Measurements from ENCODE around the gene ZNF581.

The ZNF581 gene

DNA sequence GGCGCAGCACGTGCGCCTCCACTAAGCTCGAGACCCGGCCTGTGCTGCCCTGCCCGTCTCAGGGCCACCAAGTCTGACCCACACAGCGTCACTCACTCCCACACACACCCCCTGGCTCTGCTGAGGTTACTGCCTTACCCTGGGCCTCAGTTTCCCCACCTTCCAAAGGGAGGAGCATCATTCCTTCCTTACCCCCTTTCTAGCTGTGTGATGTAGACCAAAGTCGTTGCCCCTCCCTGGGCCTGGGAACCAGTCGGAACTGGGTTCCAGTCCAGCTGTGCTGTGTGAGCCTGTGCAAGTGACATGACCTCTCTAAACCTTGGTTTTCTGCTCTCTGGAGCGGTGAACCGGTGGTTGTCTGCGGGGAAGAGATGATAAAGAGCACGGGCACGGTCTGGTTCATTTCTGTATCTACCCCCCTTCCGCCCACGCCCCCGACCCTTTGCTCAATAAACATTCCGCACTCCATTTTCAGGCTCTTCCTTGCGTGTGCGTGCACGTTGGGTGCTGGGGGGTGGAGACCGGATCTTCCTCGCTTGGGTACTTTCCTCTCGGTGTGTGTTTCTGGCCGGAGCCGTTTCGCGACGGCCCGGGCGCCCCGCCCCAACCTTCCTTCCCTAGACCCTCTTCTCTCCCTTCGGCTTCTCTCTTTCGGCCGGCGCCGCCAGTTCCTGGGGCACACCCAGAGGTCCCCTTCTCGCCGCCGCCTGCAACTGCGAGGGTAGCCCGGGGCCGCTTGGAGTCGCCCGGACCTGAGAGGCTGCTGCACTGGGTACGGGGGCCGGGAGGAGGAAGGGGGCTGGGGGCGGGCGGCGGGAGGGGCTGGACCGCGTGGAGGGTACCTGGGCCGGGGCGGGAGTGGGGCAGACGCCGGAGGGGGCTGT is at the start of gene ZNF581 (continued):
- TF ChIP-seq, protein P1, sequence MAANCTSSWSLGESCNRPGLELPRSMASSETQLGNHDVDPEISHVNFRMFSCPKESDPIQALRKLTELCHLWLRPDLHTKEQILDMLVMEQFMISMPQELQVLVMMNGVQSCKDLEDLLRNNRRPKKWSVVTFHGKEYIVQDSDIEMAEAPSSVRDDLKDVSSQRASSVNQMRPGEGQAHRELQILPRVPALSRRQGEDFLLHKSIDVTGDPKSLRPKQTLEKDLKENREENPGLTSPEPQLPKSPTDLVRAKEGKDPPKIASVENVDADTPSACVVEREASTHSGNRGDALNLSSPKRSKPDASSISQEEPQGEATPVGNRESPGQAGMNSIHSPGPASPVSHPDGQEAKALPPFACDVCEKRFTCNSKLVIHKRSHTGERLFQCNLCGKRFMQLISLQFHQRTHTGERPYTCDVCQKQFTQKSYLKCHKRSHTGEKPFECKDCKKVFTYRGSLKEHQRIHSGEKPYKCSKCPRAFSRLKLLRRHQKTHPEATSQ (tag by site-specific recombination; IDR thresholded peaks at IDR 0.05) = no peak
- TF ChIP-seq ZNF274 (IDR thresholded peaks at IDR 0.05; ENCODE audit: low read length) (no peak), ZNF274 (tag by site-specific recombination; IDR thresholded peaks at IDR 0.05; ENCODE audit: borderline replicate concordance) (no peak), ZNF404 (tag by site-specific recombination; IDR thresholded peaks at IDR 0.05) (no peak), WT1 (tag by site-specific recombination; IDR thresholded peaks at IDR 0.05) (peak; percentile 48; the same call in 1 of the 2 replicates), SP2 (tag by site-specific recombination; IDR thresholded peaks at IDR 0.05) (peak; percentile 61), SP3 (tag by site-specific recombination; IDR thresholded peaks at IDR 0.05) (peak; percentile 95), ZNF768 (tag by site-specific recombination; IDR thresholded peaks at IDR 0.05) (peak; percentile 94), ZNF133 (tag by site-specific recombination; IDR thresholded peaks at IDR 0.05) (no peak), ZNF426 (tag by site-specific recombination; IDR thresholded peaks at IDR 0.05) (no peak), ZNF391 (tag by site-specific recombination; IDR thresholded peaks at IDR 0.05; ENCODE audit: borderline replicate concordance, low read depth) (peak; percentile 96; the same call in 1 of the 2 replicates), ZNF548 (tag by site-specific recombination; IDR thresholded peaks at IDR 0.05) (no peak), KLF9 (tag by site-specific recombination; IDR thresholded peaks at IDR 0.05; ENCODE audit: low read depth) (peak; percentile 98), ZFP37 (tag by site-specific recombination; IDR thresholded peaks at IDR 0.05) (no peak; the same call in 1 of the 2 replicates), SETDB1 (IDR thresholded peaks at IDR 0.05; ENCODE audit: insufficient read length, low read length) (no peak), ZNF112 (tag by site-specific recombination; IDR thresholded peaks at IDR 0.05) (no peak)
- TF ChIP-seq, protein P2, sequence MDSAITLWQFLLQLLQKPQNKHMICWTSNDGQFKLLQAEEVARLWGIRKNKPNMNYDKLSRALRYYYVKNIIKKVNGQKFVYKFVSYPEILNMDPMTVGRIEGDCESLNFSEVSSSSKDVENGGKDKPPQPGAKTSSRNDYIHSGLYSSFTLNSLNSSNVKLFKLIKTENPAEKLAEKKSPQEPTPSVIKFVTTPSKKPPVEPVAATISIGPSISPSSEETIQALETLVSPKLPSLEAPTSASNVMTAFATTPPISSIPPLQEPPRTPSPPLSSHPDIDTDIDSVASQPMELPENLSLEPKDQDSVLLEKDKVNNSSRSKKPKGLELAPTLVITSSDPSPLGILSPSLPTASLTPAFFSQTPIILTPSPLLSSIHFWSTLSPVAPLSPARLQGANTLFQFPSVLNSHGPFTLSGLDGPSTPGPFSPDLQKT (IDR thresholded peaks at IDR 0.05; ENCODE audit: borderline replicate concordance, low read depth, low read length) = no peak
- TF ChIP-seq, protein P3, sequence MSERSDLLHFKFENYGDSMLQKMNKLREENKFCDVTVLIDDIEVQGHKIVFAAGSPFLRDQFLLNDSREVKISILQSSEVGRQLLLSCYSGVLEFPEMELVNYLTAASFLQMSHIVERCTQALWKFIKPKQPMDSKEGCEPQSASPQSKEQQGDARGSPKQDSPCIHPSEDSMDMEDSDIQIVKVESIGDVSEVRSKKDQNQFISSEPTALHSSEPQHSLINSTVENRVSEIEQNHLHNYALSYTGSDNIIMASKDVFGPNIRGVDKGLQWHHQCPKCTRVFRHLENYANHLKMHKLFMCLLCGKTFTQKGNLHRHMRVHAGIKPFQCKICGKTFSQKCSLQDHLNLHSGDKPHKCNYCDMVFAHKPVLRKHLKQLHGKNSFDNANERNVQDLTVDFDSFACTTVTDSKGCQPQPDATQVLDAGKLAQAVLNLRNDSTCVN (tag by site-specific recombination; optimal IDR thresholded peaks at IDR 0.05) = peak; percentile 83
- TF ChIP-seq, protein P4, sequence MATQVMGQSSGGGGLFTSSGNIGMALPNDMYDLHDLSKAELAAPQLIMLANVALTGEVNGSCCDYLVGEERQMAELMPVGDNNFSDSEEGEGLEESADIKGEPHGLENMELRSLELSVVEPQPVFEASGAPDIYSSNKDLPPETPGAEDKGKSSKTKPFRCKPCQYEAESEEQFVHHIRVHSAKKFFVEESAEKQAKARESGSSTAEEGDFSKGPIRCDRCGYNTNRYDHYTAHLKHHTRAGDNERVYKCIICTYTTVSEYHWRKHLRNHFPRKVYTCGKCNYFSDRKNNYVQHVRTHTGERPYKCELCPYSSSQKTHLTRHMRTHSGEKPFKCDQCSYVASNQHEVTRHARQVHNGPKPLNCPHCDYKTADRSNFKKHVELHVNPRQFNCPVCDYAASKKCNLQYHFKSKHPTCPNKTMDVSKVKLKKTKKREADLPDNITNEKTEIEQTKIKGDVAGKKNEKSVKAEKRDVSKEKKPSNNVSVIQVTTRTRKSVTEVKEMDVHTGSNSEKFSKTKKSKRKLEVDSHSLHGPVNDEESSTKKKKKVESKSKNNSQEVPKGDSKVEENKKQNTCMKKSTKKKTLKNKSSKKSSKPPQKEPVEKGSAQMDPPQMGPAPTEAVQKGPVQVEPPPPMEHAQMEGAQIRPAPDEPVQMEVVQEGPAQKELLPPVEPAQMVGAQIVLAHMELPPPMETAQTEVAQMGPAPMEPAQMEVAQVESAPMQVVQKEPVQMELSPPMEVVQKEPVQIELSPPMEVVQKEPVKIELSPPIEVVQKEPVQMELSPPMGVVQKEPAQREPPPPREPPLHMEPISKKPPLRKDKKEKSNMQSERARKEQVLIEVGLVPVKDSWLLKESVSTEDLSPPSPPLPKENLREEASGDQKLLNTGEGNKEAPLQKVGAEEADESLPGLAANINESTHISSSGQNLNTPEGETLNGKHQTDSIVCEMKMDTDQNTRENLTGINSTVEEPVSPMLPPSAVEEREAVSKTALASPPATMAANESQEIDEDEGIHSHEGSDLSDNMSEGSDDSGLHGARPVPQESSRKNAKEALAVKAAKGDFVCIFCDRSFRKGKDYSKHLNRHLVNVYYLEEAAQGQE (tag by site-specific recombination; IDR thresholded peaks at IDR 0.05) = peak; percentile 56; the same call in 1 of the 2 replicates
- TF ChIP-seq, protein P5, sequence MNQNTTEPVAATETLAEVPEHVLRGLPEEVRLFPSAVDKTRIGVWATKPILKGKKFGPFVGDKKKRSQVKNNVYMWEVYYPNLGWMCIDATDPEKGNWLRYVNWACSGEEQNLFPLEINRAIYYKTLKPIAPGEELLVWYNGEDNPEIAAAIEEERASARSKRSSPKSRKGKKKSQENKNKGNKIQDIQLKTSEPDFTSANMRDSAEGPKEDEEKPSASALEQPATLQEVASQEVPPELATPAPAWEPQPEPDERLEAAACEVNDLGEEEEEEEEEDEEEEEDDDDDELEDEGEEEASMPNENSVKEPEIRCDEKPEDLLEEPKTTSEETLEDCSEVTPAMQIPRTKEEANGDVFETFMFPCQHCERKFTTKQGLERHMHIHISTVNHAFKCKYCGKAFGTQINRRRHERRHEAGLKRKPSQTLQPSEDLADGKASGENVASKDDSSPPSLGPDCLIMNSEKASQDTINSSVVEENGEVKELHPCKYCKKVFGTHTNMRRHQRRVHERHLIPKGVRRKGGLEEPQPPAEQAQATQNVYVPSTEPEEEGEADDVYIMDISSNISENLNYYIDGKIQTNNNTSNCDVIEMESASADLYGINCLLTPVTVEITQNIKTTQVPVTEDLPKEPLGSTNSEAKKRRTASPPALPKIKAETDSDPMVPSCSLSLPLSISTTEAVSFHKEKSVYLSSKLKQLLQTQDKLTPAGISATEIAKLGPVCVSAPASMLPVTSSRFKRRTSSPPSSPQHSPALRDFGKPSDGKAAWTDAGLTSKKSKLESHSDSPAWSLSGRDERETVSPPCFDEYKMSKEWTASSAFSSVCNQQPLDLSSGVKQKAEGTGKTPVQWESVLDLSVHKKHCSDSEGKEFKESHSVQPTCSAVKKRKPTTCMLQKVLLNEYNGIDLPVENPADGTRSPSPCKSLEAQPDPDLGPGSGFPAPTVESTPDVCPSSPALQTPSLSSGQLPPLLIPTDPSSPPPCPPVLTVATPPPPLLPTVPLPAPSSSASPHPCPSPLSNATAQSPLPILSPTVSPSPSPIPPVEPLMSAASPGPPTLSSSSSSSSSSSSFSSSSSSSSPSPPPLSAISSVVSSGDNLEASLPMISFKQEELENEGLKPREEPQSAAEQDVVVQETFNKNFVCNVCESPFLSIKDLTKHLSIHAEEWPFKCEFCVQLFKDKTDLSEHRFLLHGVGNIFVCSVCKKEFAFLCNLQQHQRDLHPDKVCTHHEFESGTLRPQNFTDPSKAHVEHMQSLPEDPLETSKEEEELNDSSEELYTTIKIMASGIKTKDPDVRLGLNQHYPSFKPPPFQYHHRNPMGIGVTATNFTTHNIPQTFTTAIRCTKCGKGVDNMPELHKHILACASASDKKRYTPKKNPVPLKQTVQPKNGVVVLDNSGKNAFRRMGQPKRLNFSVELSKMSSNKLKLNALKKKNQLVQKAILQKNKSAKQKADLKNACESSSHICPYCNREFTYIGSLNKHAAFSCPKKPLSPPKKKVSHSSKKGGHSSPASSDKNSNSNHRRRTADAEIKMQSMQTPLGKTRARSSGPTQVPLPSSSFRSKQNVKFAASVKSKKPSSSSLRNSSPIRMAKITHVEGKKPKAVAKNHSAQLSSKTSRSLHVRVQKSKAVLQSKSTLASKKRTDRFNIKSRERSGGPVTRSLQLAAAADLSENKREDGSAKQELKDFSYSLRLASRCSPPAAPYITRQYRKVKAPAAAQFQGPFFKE (tag by site-specific recombination; IDR thresholded peaks at IDR 0.05; ENCODE audit: borderline replicate concordance) = no peak
- TF ChIP-seq, protein P6, sequence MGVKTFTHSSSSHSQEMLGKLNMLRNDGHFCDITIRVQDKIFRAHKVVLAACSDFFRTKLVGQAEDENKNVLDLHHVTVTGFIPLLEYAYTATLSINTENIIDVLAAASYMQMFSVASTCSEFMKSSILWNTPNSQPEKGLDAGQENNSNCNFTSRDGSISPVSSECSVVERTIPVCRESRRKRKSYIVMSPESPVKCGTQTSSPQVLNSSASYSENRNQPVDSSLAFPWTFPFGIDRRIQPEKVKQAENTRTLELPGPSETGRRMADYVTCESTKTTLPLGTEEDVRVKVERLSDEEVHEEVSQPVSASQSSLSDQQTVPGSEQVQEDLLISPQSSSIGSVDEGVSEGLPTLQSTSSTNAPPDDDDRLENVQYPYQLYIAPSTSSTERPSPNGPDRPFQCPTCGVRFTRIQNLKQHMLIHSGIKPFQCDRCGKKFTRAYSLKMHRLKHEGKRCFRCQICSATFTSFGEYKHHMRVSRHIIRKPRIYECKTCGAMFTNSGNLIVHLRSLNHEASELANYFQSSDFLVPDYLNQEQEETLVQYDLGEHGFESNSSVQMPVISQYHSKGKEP (tag by site-specific recombination; IDR thresholded peaks at IDR 0.05) = peak; percentile 33; the same call in 1 of the 2 replicates
